Breast epithelium (tissue), 3 donors: ENCODE results near the gene KRTAP9-8.

Experiments
- CTCF ChIP-seq, 3 donors: fragments of 450-650 bp; IDR thresholded peaks; one replicate each; pipeline ENCODE4 v1.5.1; 2016 to 2017; ENCODE audit warnings: antibody characterized with exemption in 3 of 3, mild to moderate bottlenecking in 3 of 3, moderate library complexity in 3 of 3
- POLR2A ChIP-seq: fragments of 450-650 bp; IDR thresholded peaks from one replicate; pipeline ENCODE4 v1.6.1; 2016; ENCODE audit warnings: antibody characterized with exemption, mild to moderate bottlenecking, moderate library complexity

- no peak for TF ChIP-seq CTCF (IDR thresholded peaks at IDR 0.05)
- no peak for TF ChIP-seq POLR2A
Observed at GRCh38 chr17:41223821-41224220, 14.0 kb upstream of the KRTAP9-8 start.
